ENCODE data around the gene KRT25.
A peak's percentile ranks its signal among the peaks of the same experiment; 100 is the strongest.

DNA sequence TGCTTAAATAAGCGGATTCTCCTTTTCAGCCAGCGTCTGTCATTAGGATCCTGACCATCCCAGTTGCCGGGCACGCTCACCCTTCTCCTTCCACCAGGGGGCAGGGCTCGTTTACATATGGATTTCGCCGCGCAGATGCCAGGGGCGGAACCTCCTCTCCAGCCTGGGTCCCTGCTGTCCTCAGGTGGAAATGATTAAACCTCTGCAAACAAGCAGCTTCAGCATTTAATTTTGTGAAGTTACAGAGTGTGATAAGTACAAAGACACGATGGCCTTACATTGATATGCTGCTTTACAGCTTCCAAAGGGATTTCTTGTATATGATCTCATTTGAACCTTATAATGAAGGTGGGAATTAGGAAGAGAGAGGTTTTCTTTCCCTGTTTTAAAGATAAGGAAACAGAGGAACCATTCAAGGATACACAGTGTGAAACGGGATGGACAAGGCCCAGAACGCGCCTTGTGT lies 48.5 kb upstream of the KRT25 start:
- TF ChIP-seq, protein P1, sequence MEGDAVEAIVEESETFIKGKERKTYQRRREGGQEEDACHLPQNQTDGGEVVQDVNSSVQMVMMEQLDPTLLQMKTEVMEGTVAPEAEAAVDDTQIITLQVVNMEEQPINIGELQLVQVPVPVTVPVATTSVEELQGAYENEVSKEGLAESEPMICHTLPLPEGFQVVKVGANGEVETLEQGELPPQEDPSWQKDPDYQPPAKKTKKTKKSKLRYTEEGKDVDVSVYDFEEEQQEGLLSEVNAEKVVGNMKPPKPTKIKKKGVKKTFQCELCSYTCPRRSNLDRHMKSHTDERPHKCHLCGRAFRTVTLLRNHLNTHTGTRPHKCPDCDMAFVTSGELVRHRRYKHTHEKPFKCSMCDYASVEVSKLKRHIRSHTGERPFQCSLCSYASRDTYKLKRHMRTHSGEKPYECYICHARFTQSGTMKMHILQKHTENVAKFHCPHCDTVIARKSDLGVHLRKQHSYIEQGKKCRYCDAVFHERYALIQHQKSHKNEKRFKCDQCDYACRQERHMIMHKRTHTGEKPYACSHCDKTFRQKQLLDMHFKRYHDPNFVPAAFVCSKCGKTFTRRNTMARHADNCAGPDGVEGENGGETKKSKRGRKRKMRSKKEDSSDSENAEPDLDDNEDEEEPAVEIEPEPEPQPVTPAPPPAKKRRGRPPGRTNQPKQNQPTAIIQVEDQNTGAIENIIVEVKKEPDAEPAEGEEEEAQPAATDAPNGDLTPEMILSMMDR (conservative IDR thresholded peaks at IDR 0.05; ENCODE audit: low read depth, low read length), result peak; percentile 92
- TF ChIP-seq, protein P2, sequence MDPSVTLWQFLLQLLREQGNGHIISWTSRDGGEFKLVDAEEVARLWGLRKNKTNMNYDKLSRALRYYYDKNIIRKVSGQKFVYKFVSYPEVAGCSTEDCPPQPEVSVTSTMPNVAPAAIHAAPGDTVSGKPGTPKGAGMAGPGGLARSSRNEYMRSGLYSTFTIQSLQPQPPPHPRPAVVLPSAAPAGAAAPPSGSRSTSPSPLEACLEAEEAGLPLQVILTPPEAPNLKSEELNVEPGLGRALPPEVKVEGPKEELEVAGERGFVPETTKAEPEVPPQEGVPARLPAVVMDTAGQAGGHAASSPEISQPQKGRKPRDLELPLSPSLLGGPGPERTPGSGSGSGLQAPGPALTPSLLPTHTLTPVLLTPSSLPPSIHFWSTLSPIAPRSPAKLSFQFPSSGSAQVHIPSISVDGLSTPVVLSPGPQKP (IDR thresholded peaks at IDR 0.05; ENCODE audit: borderline replicate concordance, low read depth, low read length), result no peak
- TF ChIP-seq POLR2A (IDR thresholded peaks at IDR 0.05; ENCODE audit: low read depth, low read length) (peak; percentile 42; the same call in 1 of the 2 replicates), CHD1 (IDR thresholded peaks at IDR 0.05; ENCODE audit: low read depth, low read length) (no peak), RFX5 (IDR thresholded peaks at IDR 0.05; ENCODE audit: low read depth, low read length) (no peak), CEBPB (IDR thresholded peaks at IDR 0.05; ENCODE audit: low read depth, low read length) (no peak), RCOR1 (IDR thresholded peaks at IDR 0.05; ENCODE audit: insufficient replicate concordance, low read length) (no peak), SMC3 (IDR thresholded peaks at IDR 0.05; ENCODE audit: low read depth, low read length) (peak; percentile 97), MXI1 (IDR thresholded peaks at IDR 0.05; ENCODE audit: borderline replicate concordance, low read depth, low read length) (no peak), FOS (IDR thresholded peaks at IDR 0.05; ENCODE audit: low read depth, low read length) (no peak), RAD21 (IDR thresholded peaks at IDR 0.05; ENCODE audit: low read length) (peak; percentile 95), NFE2L2 (IDR thresholded peaks at IDR 0.05; ENCODE audit: low read depth, low read length) (no peak)
